Activated CD4-positive, alpha-beta T cell treated with anti-CD3 and anti-CD28 coated beads for 36 hours (primary cell): Measurements from ENCODE around the gene GALNT10. TPM values are rescaled to one million over a fixed set of nuclear protein-coding genes. Genes with fewer than 3 reads are reported as not detected.

Experiments
- ATAC-seq: fragments of 200-7000 bp; cut with Tn5 transposase; one replicate; pipeline ENCODE4 v1.10.0; 2021; ENCODE audit warnings: mild to moderate bottlenecking, moderate library complexity
- CTCF ChIA-PET: fragments of 350-600 bp; sonication (Branson Sonifier 250); formaldehyde crosslinking; loops from one replicate; lab custom pipeline; 2021; ENCODE audit warnings: antibody characterized with exemption; lab: Charles Lee
- POLR2A ChIA-PET: fragments of 350-600 bp; sonication (Branson Sonifier 250); formaldehyde crosslinking; loops from one replicate; lab custom pipeline; 2021; ENCODE audit warnings: antibody characterized with exemption, inconsistent platforms; lab: Charles Lee
- DNase-seq: peaks from one replicate; pipeline ENCODE4 v3.0.0-alpha.2; 2020
- H3K27ac Mint-ChIP-seq: one replicate; pipeline ENCODE4 v1.8.0; 2021; ENCODE audit warnings: mixed read lengths
- H3K27me3 Mint-ChIP-seq: one replicate; pipeline ENCODE4 v1.8.0; 2021; ENCODE audit warnings: mixed read lengths
- H3K36me3 Mint-ChIP-seq: one replicate; pipeline ENCODE4 v1.8.0; 2021; ENCODE audit warnings: low read depth, mixed read lengths
- H3K4me1 Mint-ChIP-seq: one replicate; pipeline ENCODE4 v1.8.0; 2021; ENCODE audit warnings: mixed read lengths
- H3K4me3 Mint-ChIP-seq: one replicate; pipeline ENCODE4 v1.8.0; 2021; ENCODE audit warnings: mild to moderate bottlenecking, moderate library complexity, mixed read lengths
- H3K9me3 Mint-ChIP-seq: one replicate; pipeline ENCODE4 v1.8.0; 2021; ENCODE audit warnings: low read depth, mixed read lengths
- intact Hi-C, 2 experiments: fragments of 100-400 bp; cut with DNase I in 1 of 2; cut with micrococcal nuclease in 1 of 2; formaldehyde crosslinking; loops; one replicate each; pipeline versions ENCODE4 v1.14.2 to v1.15.1; 2022 to 2024; cut with DNase I, micrococcal nuclease
- total RNA-seq, 2 experiments: library from RNA; stranded (reverse); gene quantifications; one replicate each; pipeline ENCODE4 v1.2.3, GENCODE V29; 2021

The GALNT10 gene
- total RNA-seq, 2 experiments from 2014 or later: 29.9 to 49.1 TPM

GRCh38 chr5:154298065-154298464 is 107.5 kb downstream of the GALNT10 start:
- DNase-seq (no peak), ATAC-seq (no peak)
- H3K9me3 Mint-ChIP-seq: no peaks in the 10 kb centered on the region
- ChIA-PET POLR2A (no interaction called here), CTCF (no interaction called here)
- no peak overlapping the region for H3K27ac Mint-ChIP-seq
- no peaks in the 10 kb centered on the region for H3K27me3 Mint-ChIP-seq
- intact Hi-C loops: no loop called here
- H3K36me3 Mint-ChIP-seq: peaks cover 59% of the 10 kb centered on the region
- no peaks in the 10 kb centered on the region for H3K4me1 Mint-ChIP-seq
- no peak overlapping the region for H3K4me3 Mint-ChIP-seq

- H3K9me3 Mint-ChIP-seq: peaks cover 11% of the 10 kb centered on the region
- ATAC-seq: no peak
- POLR2A ChIA-PET: interaction anchor here (0.7 kb wide), 1 partner anchor 62 kb away, joined by 3 read pairs; no protein-coding TSS in a partner anchor
Observed at GRCh38 chr5:154300207-154300883, 109.8 kb downstream of the GALNT10 start.

GRCh38 chr5:154301726-154302125 is 111.2 kb downstream of the GALNT10 start:
- no peaks in the 10 kb centered on the region for H3K4me1 Mint-ChIP-seq
- H3K9me3 Mint-ChIP-seq: peaks cover 11% of the 10 kb centered on the region
- H3K27me3 Mint-ChIP-seq: no peaks in the 10 kb centered on the region
- intact Hi-C loops: no loop called here
- H3K27ac Mint-ChIP-seq: no peak overlapping the region
- peaks cover 68% of the 10 kb centered on the region for H3K36me3 Mint-ChIP-seq
- POLR2A ChIA-PET: no interaction called here
- DNase-seq: no peak
- CTCF ChIA-PET: interaction anchor here (0.7 kb wide), 1 partner anchor 64 kb away, joined by 3 read pairs; no protein-coding TSS in a partner anchor
- no peak for ATAC-seq
- no peak overlapping the region for H3K4me3 Mint-ChIP-seq

More at GRCh38 chr5:154300207-154300883, 109.8 kb downstream of the GALNT10 start:
- Mint-ChIP-seq H3K27me3 (no peaks in the 10 kb centered on the region), H3K36me3 (peaks cover 72% of the 10 kb centered on the region), H3K27ac (no peak overlapping the region), H3K4me3 (no peak overlapping the region), H3K4me1 (no peaks in the 10 kb centered on the region)
- no peak for DNase-seq
- CTCF ChIA-PET: interaction anchor here (0.7 to 0.8 kb wide), 2 partner anchors 121 to 1666 kb away, joined by 3 to 4 read pairs; no protein-coding TSS in a partner anchor
- intact Hi-C loops: no loop called here

- intact Hi-C loops: no loop called here
- DNase-seq (no peak), ATAC-seq (no peak)
- Mint-ChIP-seq H3K27ac (no peak overlapping the region), H3K4me1 (no peaks in the 10 kb centered on the region), H3K9me3 (peaks cover 11% of the 10 kb centered on the region), H3K36me3 (peaks cover 65% of the 10 kb centered on the region), H3K27me3 (no peaks in the 10 kb centered on the region), H3K4me3 (no peak overlapping the region)
- ChIA-PET POLR2A (no interaction called here), CTCF (interaction anchor here (0.7 kb wide), 1 partner anchor 65 kb away, joined by 3 read pairs; no protein-coding TSS in a partner anchor)
Observed at GRCh38 chr5:154302161-154302560, 111.6 kb downstream of the GALNT10 start.

- POLR2A ChIA-PET: no interaction called here
- H3K27ac Mint-ChIP-seq: no peak overlapping the region
- ATAC-seq: no peak
Observed at GRCh38 chr5:154303133-154303532, 112.6 kb downstream of the GALNT10 start.

GRCh38 chr5:154308443-154309370 is 118.2 kb downstream of the GALNT10 start:
- DNase-seq: no peak
- Mint-ChIP-seq H3K4me3 (no peak overlapping the region), H3K36me3 (peaks cover 33% of the 10 kb centered on the region), H3K9me3 (peaks cover 10% of the 10 kb centered on the region), H3K4me1 (peaks cover 32% of the 10 kb centered on the region), H3K27ac (no peak overlapping the region), H3K27me3 (no peaks in the 10 kb centered on the region)
- ChIA-PET CTCF (interaction anchor here (0.6 to 1.2 kb wide), 2 partner anchors 33 to 54 kb away, joined by 3 read pairs; no protein-coding TSS in a partner anchor), POLR2A (no interaction called here)
- intact Hi-C loops: loop anchor here in 1 of 2 experiments (2.0 kb wide), 1 partner anchor 118 kb away; the partner anchor contains the start of gene GALNT10
- no peak for ATAC-seq

More at GRCh38 chr5:154303133-154303532, 112.6 kb downstream of the GALNT10 start:
- H3K36me3 Mint-ChIP-seq: peaks cover 55% of the 10 kb centered on the region
- no peak for DNase-seq
- no peak overlapping the region for H3K4me3 Mint-ChIP-seq
- no peaks in the 10 kb centered on the region for H3K4me1 Mint-ChIP-seq
- intact Hi-C loops: no loop called here
- H3K27me3 Mint-ChIP-seq: no peaks in the 10 kb centered on the region
- CTCF ChIA-PET: no interaction called here
- H3K9me3 Mint-ChIP-seq: peaks cover 11% of the 10 kb centered on the region

GRCh38 chr5:154309371-154309745 is 118.8 kb downstream of the GALNT10 start:
- CTCF ChIA-PET: interaction anchor here (1.2 kb wide), 1 partner anchor 53 kb away, joined by 3 read pairs; no protein-coding TSS in a partner anchor
- Mint-ChIP-seq H3K36me3 (peaks cover 27% of the 10 kb centered on the region), H3K4me1 (peaks cover 32% of the 10 kb centered on the region), H3K4me3 (no peak overlapping the region), H3K27me3 (no peaks in the 10 kb centered on the region), H3K9me3 (peaks cover 6% of the 10 kb centered on the region), H3K27ac (no peak overlapping the region)
- ATAC-seq (no peak), DNase-seq (no peak)
- POLR2A ChIA-PET: no interaction called here
- intact Hi-C loops: loop anchor here in 1 of 2 experiments (2.0 kb wide), 1 partner anchor 119 kb away; the partner anchor contains the start of gene GALNT10

- DNase-seq: peak; percentile 28
- peaks cover 3% of the 10 kb centered on the region for H3K9me3 Mint-ChIP-seq
- peaks cover 32% of the 10 kb centered on the region for H3K4me1 Mint-ChIP-seq
- no peaks in the 10 kb centered on the region for H3K27me3 Mint-ChIP-seq
- intact Hi-C loops: loop anchor here (2.0 to 5.0 kb wide), 3 partner anchors 83 to 119 kb away; partner anchors contain the start of gene GALNT10 (in 1 of the 2)
- peaks cover 23% of the 10 kb centered on the region for H3K36me3 Mint-ChIP-seq
- ChIA-PET CTCF (no interaction called here), POLR2A (interaction anchor here (0.6 kb wide), 1 partner anchor 33 kb away, joined by 4 read pairs; no protein-coding TSS in a partner anchor)
- no peak overlapping the region for H3K4me3 Mint-ChIP-seq
- H3K27ac Mint-ChIP-seq: no peak overlapping the region
- peak; percentile 34 for ATAC-seq
Observed at GRCh38 chr5:154309805-154310204, 119.3 kb downstream of the GALNT10 start.

- Mint-ChIP-seq H3K4me3 (no peak overlapping the region), H3K4me1 (peaks cover 32% of the 10 kb centered on the region), H3K27me3 (no peaks in the 10 kb centered on the region), H3K36me3 (peaks cover 28% of the 10 kb centered on the region), H3K9me3 (no peaks in the 10 kb centered on the region), H3K27ac (peak overlapping the region; percentile 53)
- intact Hi-C loops: loop anchor here (1.0 to 5.0 kb wide), 3 partner anchors 84 to 99 kb away; no protein-coding TSS in a partner anchor
- ATAC-seq: peak; percentile 92
- ChIA-PET POLR2A (interaction anchor here (0.6 to 0.7 kb wide), 2 partner anchors 114 to 470 kb away, joined by 6 to 7 read pairs; no protein-coding TSS in a partner anchor), CTCF (no interaction called here)
- DNase-seq: peak; percentile 66
Observed at GRCh38 chr5:154311362-154311761, 120.8 kb downstream of the GALNT10 start.

GRCh38 chr5:154312000-154312399 is 121.5 kb downstream of the GALNT10 start:
- H3K27me3 Mint-ChIP-seq: no peaks in the 10 kb centered on the region
- no peak overlapping the region for H3K4me3 Mint-ChIP-seq
- POLR2A ChIA-PET: interaction anchor here (0.7 kb wide), 1 partner anchor 114 kb away, joined by 6 read pairs; no protein-coding TSS in a partner anchor
- H3K36me3 Mint-ChIP-seq: peaks cover 24% of the 10 kb centered on the region
- no peak for DNase-seq
- H3K4me1 Mint-ChIP-seq: peaks cover 32% of the 10 kb centered on the region
- no peak for ATAC-seq
- intact Hi-C loops: loop anchor here (1.0 to 5.0 kb wide), 3 partner anchors 85 to 100 kb away; no protein-coding TSS in a partner anchor
- H3K27ac Mint-ChIP-seq: peak overlapping the region; percentile 53
- CTCF ChIA-PET: interaction anchor here (0.8 to 1.1 kb wide), 2 partner anchors 93 to 155 kb away, joined by 3 to 4 read pairs; no protein-coding TSS in a partner anchor
- H3K9me3 Mint-ChIP-seq: no peaks in the 10 kb centered on the region
